Tibial nerve (tissue), 4 donors: ENCODE results near the gene FAM120C.

Source experiments
- CTCF ChIP-seq, 5 experiments: fragments of 200-600 bp in 3 of 5; fragments of 450-650 bp in 2 of 5; sonication (generic) in 3 of 5; IDR thresholded peaks; one replicate each; pipeline ENCODE4 v1.5.1; 2016 to 2019; ENCODE audit warnings: antibody characterized with exemption in 5 of 5, mild to moderate bottlenecking in 3 of 5, moderate library complexity in 2 of 5
- EP300 ChIP-seq, 2 donors: sonication (generic); formaldehyde crosslinking; IDR thresholded peaks; one replicate each; pipeline ENCODE4 v1.6.1; 2017; ENCODE audit warnings: antibody characterized with exemption in 2 of 2, mild to moderate bottlenecking in 1 of 2
- POLR2A ChIP-seq, 2 donors: fragments of 450-650 bp; IDR thresholded peaks; one replicate each; pipeline ENCODE4 v1.6.1; 2017; ENCODE audit warnings: antibody characterized with exemption in 2 of 2, mild to moderate bottlenecking in 2 of 2, moderate library complexity in 2 of 2

DNA sequence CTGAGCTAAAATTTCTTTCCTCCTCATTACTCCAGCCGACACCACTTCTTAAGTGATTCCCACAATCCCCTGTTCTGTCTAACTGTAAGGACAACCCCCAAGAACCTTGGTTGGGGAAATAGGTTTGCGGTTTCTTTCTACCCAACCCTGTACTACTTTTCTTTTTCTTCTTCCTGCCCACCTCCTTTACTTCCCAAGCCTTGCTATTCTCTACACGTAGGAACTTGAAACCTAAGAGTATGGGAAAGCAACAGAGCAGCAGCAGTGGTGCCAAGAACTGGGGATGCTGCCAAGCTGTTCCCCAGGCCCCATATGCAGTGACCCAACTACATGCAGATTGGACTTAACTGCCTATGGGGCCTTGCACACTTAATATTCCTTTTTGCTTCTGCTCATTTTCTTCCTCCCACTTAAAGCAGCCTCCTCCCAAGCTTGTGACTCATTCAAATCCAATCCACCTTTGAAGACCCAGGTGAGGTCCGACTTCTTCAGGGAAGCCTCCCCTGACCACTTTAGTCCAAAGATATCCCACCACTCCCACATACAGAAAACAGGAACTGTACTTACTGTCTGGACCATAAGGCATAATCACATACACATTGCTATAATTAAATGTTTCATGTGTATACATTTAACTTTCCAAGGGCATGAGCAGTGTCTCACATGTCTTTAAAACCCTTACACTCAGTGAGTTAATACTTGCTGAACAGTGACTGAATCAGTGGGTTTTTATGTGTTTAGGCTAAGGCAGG, 1.7 kb downstream of the FAM120C start:
- TF ChIP-seq POLR2A (IDR thresholded peaks at IDR 0.05), result no peak
- no peak for TF ChIP-seq EP300 (IDR thresholded peaks at IDR 0.05)
- TF ChIP-seq CTCF (IDR thresholded peaks at IDR 0.05), result no peak
